ENCODE results near the gene AUTS2. TPM values are rescaled to one million over a fixed set of nuclear protein-coding genes. Genes with fewer than 3 reads are reported as not detected.

Gene AUTS2
- total RNA-seq, 1 donor from 2014 or later, result 53.0 TPM

GRCh38 chr7:70680306-70680705 lies 1082.0 kb downstream of the AUTS2 start:
- Histone ChIP-seq H3K27me3 (no peaks in the 10 kb centered on the region), H3K27ac (no peak overlapping the region), H3K9me3 (no peaks in the 10 kb centered on the region), H3K4me3 (no peak overlapping the region), H3K36me3 (no peaks in the 10 kb centered on the region), H3K4me1 (peaks cover 21% of the 10 kb centered on the region)
- intact Hi-C loops (cut with DNase I), result no loop called here
- TF ChIP-seq POLR2AphosphoS5 (IDR thresholded peaks at IDR 0.05; ENCODE audit: insufficient read depth in 1 of 2, low read depth in 1 of 2) (no peak), POLR2A (IDR thresholded peaks at IDR 0.05) (no peak), CTCF (IDR thresholded peaks at IDR 0.05) (no peak)
- DNase-seq (ENCODE audit: extremely low spot score in 2 of 2), result no peak

DNA sequence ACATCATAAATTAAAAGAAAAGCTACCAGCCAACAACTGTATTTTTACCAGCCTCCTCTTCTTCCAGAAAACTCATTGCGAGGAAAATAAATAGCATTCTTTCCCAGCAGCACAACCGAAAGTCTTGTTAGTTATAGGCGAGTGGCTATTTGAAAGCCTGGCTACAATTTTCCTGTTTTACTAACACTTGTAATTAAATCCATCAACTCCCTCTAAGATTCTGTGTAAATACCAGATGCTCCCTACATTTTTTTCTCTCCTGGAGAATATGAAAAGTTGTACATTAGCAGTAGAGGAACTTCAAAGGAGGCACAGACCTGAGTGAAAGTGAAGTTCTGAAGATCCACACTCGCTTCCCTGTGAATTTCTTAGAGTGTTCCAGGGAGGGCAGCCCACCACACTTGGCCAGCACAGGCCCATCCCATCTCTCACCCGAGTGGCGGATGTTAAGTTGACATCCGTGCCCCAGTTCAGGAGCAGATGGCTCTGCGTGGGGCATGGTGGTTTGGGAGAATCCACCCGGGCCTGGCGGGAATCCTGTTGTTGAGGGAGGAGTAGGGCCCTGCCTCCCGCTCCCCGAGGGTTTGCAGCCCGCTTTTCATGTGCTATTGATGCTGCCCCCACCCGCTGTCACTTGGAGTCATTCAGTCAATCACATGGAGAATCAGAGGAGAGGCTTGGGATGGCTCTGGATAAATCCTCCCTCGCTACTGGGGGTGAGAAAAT lies 1082.6 kb downstream of the AUTS2 start:
- H3K27me3 ChIP-seq, result no peaks in the 10 kb centered on the region
- DNase-seq (ENCODE audit: extremely low spot score in 2 of 2), result no peak
- intact Hi-C loops (cut with DNase I), result no loop called here
- H3K4me1 ChIP-seq, result peaks cover 21% of the 10 kb centered on the region
- no peaks in the 10 kb centered on the region for H3K36me3 ChIP-seq
- no peak overlapping the region for H3K27ac ChIP-seq
- H3K9me3 ChIP-seq, result no peaks in the 10 kb centered on the region
- H3K4me3 ChIP-seq, result no peak overlapping the region
- TF ChIP-seq CTCF (IDR thresholded peaks at IDR 0.05) (no peak), POLR2AphosphoS5 (IDR thresholded peaks at IDR 0.05; ENCODE audit: insufficient read depth in 1 of 2, low read depth in 1 of 2) (no peak), POLR2A (IDR thresholded peaks at IDR 0.05) (no peak)

DNA sequence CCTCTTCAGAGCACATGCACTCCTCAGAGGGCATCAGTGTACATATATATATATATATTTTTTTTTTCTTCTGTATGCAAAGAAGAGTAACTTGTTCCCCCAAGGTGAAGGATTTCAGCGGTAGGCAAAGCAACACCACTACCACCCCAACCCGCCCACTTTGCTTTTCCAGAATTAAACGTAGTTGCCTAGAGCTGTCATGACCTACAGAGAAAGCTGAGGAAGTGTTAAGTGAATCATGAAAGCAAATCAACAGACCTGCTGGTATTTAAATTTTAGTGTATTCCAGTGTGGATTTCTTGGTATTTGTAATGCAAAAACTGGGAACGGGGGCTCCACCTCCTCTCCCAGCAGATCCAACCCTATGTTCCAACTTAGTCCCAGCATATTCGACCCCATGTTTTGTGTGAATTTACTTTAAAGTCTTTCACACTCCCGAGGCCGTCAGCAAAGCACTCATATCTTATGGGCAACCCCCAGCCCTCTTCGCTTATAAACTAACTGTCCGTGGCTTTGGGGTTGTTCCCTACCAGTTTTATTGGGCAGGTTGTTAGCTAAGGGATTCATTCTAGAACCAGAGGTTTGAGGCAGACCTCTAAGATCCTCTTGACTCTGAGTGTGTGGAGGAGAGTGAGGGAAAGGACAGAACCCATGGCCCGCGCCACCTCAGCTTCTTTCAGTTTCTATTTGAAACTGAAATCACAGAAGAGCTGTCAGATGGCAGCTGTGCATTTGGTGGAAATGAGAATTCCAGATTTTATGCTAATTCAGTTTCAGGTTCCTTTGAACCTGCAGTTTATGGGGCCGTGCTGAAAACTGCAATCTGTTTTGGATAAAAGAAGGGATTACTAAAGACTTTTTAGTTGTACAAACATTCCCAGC lies 1083.4 kb downstream of the AUTS2 start:
- Histone ChIP-seq H3K36me3 (no peaks in the 10 kb centered on the region), H3K4me3 (no peak overlapping the region)

GRCh38 chr7:70684173-70684572 lies 1085.9 kb downstream of the AUTS2 start:
- Histone ChIP-seq H3K27ac (no peak overlapping the region), H3K9me3 (no peaks in the 10 kb centered on the region), H3K4me3 (no peak overlapping the region), H3K27me3 (no peaks in the 10 kb centered on the region), H3K36me3 (no peaks in the 10 kb centered on the region), H3K4me1 (peaks cover 12% of the 10 kb centered on the region)
- no peak for DNase-seq (ENCODE audit: extremely low spot score in 2 of 2)
- intact Hi-C loops (cut with DNase I), result no loop called here
- TF ChIP-seq POLR2AphosphoS5 (IDR thresholded peaks at IDR 0.05; ENCODE audit: insufficient read depth in 1 of 2, low read depth in 1 of 2) (no peak), CTCF (IDR thresholded peaks at IDR 0.05) (no peak), POLR2A (IDR thresholded peaks at IDR 0.05) (no peak)

More for the DNA sequence above, 1083.4 kb downstream of the AUTS2 start:
- TF ChIP-seq POLR2AphosphoS5 (IDR thresholded peaks at IDR 0.05; ENCODE audit: insufficient read depth in 1 of 2, low read depth in 1 of 2), result no peak
- no peak for TF ChIP-seq POLR2A (IDR thresholded peaks at IDR 0.05)
- TF ChIP-seq CTCF (IDR thresholded peaks at IDR 0.05), result no peak
- Histone ChIP-seq H3K9me3 (no peaks in the 10 kb centered on the region), H3K27ac (no peak overlapping the region), H3K4me1 (peaks cover 21% of the 10 kb centered on the region), H3K27me3 (no peaks in the 10 kb centered on the region)
- intact Hi-C loops (cut with DNase I), result no loop called here
- no peak for DNase-seq (ENCODE audit: extremely low spot score in 2 of 2)

Measured in vagina (tissue), 2 donors.